Prostate gland (tissue), 2 donors: ENCODE measurements around the gene SPOCK1. TPM values are rescaled to one million over a fixed set of nuclear protein-coding genes. Genes with fewer than 3 reads are reported as not detected.

Experiments used
- DNase-seq: peaks from one replicate; pipeline ENCODE4 v3.0.0-alpha.2; 2019; ENCODE audit warnings: low spot score
- H3K27ac ChIP-seq, 2 donors: fragments of 200-600 bp; sonication (generic); 2 replicates each; pipeline ENCODE4 v1.5.1; 2017 to 2019
- H3K27me3 ChIP-seq: fragments of 200-600 bp; sonication (generic); replicated peaks from 2 replicates; pipeline ENCODE4 v1.5.1; 2019; ENCODE audit not compliant: insufficient read depth
- H3K36me3 ChIP-seq, 2 donors: fragments of 200-600 bp; sonication (generic); 1 replicate in 1 of 2; 2 replicates in 1 of 2; pipeline versions ENCODE4 v1.5.1 to v1.8.1; 2017 to 2019
- H3K4me1 ChIP-seq: fragments of 200-600 bp; sonication (generic); replicated peaks from 2 replicates; pipeline ENCODE4 v1.5.1; 2019
- H3K4me3 ChIP-seq, 2 donors: fragments of 200-600 bp; sonication (generic); 2 replicates each; pipeline ENCODE4 v1.5.1; 2017 to 2019
- H3K9me3 ChIP-seq: fragments of 200-600 bp; sonication (generic); 2 replicates; pipeline ENCODE4 v1.5.1; 2017
- CTCF ChIP-seq, 4 experiments: fragments of 200-600 bp in 2 of 4; fragments of 450-650 bp in 2 of 4; sonication (generic) in 2 of 4; IDR thresholded peaks; 1 replicate in 3 of 4; 2 replicates in 1 of 4; pipeline ENCODE4 v1.5.1; 2016 to 2019; ENCODE audit warnings: antibody characterized with exemption in 4 of 4, mild to moderate bottlenecking in 2 of 4, moderate library complexity in 2 of 4
- POLR2A ChIP-seq: fragments of 450-650 bp; IDR thresholded peaks from one replicate; pipeline ENCODE4 v1.6.1; 2016; ENCODE audit warnings: antibody characterized with exemption, mild to moderate bottlenecking
- POLR2AphosphoS5 ChIP-seq: sonication (generic); formaldehyde crosslinking; IDR thresholded peaks from one replicate; pipeline ENCODE4 v1.6.1; 2017; ENCODE audit warnings: antibody characterized with exemption
- WGBS: methylation state at CpG from one replicate; pipeline ENCODE4 v1.1.5; 2018; 5-methylcytosine and 5-hydroxymethylcytosine counted together
- intact Hi-C: fragments of 100-400 bp; cut with DNase I; formaldehyde crosslinking; loops from one replicate; pipeline ENCODE4 v1.14.2; 2022
- total RNA-seq, 2 donors: library from RNA; depleted of rRNA; stranded (reverse); fragments of >200 nt; gene quantifications; one replicate each; pipeline ENCODE4 v1.1.0, GENCODE V29; 2016

Gene SPOCK1
- total RNA-seq, 2 donors from 2014 or later, result 89.4 to 92.9 TPM

DNA sequence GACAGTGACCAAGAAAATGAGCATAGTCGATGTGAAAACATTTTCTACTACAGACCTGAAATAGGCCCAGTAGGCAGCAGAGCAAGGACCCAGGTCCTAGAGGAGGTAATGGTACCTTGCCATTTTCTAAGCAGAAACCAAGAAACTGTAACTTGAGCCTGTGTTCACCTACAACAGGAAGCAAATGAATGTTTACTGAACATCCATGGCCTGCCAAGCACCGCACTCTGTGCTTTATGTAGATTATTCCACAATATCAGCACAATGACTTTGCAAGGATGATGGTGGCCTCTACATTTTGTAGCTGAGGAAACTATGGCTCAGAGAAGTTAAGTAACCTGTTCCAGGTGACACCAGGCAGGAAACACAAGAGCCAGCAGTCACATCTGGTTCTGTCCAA, 215.3 kb downstream of the SPOCK1 start:
- TF ChIP-seq CTCF (IDR thresholded peaks at IDR 0.05) (no peak), POLR2A (no peak), POLR2AphosphoS5 (peak; percentile 91)
- intact Hi-C loops, result no loop called here
- Histone ChIP-seq H3K9me3 (no peaks in the 10 kb centered on the region), H3K27me3 (no peaks in the 10 kb centered on the region), H3K4me1 (peaks cover 10% of the 10 kb centered on the region), H3K4me3 (no peak overlapping the region), H3K36me3 (no peaks in the 10 kb centered on the region), H3K27ac (peak overlapping the region; percentile 51 to 71)
- DNase-seq, result peak; percentile 71
- 65% methylated on average over 2 of the region's 2 CpGs for WGBS

GRCh38 chr5:137282216-137282615, 216.9 kb downstream of the SPOCK1 start:
- peaks cover 10% of the 10 kb centered on the region for H3K4me1 ChIP-seq
- DNase-seq, result no peak
- H3K27me3 ChIP-seq, result no peaks in the 10 kb centered on the region
- no peaks in the 10 kb centered on the region for H3K9me3 ChIP-seq
- H3K27ac ChIP-seq, result no peak overlapping the region
- no peak overlapping the region for H3K4me3 ChIP-seq
- TF ChIP-seq CTCF (IDR thresholded peaks at IDR 0.05), result no peak
- TF ChIP-seq POLR2AphosphoS5, result no peak
- TF ChIP-seq POLR2A, result no peak
- H3K36me3 ChIP-seq, result no peaks in the 10 kb centered on the region
- WGBS, result 77% methylated on average over 5 of the region's 5 CpGs
- intact Hi-C loops, result no loop called here

DNA sequence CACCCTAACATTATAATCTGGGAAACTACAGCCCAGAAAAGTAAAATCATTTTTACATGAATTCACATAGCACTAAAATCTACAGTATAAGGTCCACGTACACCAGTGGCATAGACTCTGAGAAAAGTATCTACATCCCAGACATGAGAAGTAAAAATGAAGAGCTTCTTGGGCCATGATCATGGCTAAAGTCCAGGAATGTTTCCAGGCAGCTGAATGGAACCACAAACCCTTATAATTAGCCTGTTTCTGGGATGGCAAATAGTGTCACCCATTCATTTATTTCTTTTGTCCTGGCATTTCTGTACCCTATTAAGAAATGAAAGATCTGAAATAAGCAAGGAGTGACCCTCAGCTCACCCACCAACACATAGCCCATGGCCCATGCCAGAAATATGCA, 217.9 kb downstream of the SPOCK1 start:
- DNase-seq, result no peak
- Histone ChIP-seq H3K4me1 (peaks cover 10% of the 10 kb centered on the region), H3K4me3 (no peak overlapping the region), H3K27me3 (no peaks in the 10 kb centered on the region), H3K9me3 (no peaks in the 10 kb centered on the region), H3K27ac (peak overlapping the region; percentile 56 to 70), H3K36me3 (no peaks in the 10 kb centered on the region)
- no peak for TF ChIP-seq POLR2A
- no peak for TF ChIP-seq CTCF (IDR thresholded peaks at IDR 0.05)
- no peak for TF ChIP-seq POLR2AphosphoS5
- intact Hi-C loops, result no loop called here
- 81% methylated on average over 1 of the region's 1 CpG for WGBS

DNA sequence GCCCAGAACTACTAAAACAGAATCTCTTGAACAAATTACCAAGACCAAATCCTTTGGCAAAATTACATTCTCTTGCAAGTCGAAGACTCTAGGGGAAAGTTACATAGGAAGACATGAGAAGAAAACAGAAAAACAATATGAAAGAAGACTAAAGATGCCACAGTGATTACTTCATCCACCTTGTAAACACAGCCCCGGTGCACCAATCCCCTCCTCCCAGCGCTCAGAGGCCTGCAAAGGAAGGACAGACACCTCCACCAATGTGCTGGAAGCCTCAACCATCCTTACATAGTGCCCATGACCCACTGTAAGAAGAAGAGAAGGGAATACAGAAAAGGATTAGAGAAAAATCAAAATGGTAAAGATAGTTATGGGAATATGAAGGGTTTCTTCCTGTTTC, 218.5 kb downstream of the SPOCK1 start:
- no peak for DNase-seq
- Histone ChIP-seq H3K9me3 (no peaks in the 10 kb centered on the region), H3K27me3 (no peaks in the 10 kb centered on the region), H3K36me3 (no peaks in the 10 kb centered on the region), H3K4me1 (peaks cover 10% of the 10 kb centered on the region), H3K4me3 (no peak overlapping the region), H3K27ac (peak overlapping the region; percentile 56 to 70)
- 60% methylated on average over 3 of the region's 3 CpGs for WGBS
- intact Hi-C loops, result no loop called here
- TF ChIP-seq POLR2A (no peak), CTCF (IDR thresholded peaks at IDR 0.05) (no peak), POLR2AphosphoS5 (no peak)

- H3K9me3 ChIP-seq, result no peaks in the 10 kb centered on the region
- intact Hi-C loops, result no loop called here
- TF ChIP-seq POLR2A (no peak), POLR2AphosphoS5 (peak; percentile 8), CTCF (IDR thresholded peaks at IDR 0.05) (no peak)
- WGBS, result 75% methylated on average over 6 of the region's 6 CpGs
- DNase-seq, result no peak
- H3K36me3 ChIP-seq, result no peaks in the 10 kb centered on the region
- H3K4me1 ChIP-seq, result peaks cover 10% of the 10 kb centered on the region
- no peak overlapping the region for H3K4me3 ChIP-seq
- H3K27me3 ChIP-seq, result no peaks in the 10 kb centered on the region
- peak overlapping the region; percentile 56 to 70 for H3K27ac ChIP-seq
Observed at GRCh38 chr5:137279521-137280231, 219.4 kb downstream of the SPOCK1 start.
